NCI-H187 (cell line): ENCODE results near the gene C13orf42.

ENCODE experiments used
- DNase-seq, 2 experiments: peaks; one replicate each; lab custom pipeline; 2025; lab: John Stamatoyannopoulos, UW

The C13orf42 gene

GRCh38 chr13:51111174-51111573 lies at the start of gene C13orf42:
Gene C13orf42, minus strand, starts transcription at chr13:51111274. Its CDS starts 65 bp downstream, at chr13:51111209.
- no peak for DNase-seq

GRCh38 chr13:51158880-51159518 lies 47.9 kb upstream of the C13orf42 start:
- DNase-seq: no peak

GRCh38 chr13:51158365-51158764 lies 47.3 kb upstream of the C13orf42 start:
- no peak for DNase-seq

- DNase-seq: no peak
Measured at GRCh38 chr13:51156648-51157047, 45.6 kb upstream of the C13orf42 start.

GRCh38 chr13:51155776-51156515 lies 44.9 kb upstream of the C13orf42 start:
- no peak for DNase-seq

GRCh38 chr13:51155161-51155560 lies 44.1 kb upstream of the C13orf42 start:
- no peak for DNase-seq

GRCh38 chr13:51154029-51154555 lies 43.0 kb upstream of the C13orf42 start:
- DNase-seq: no peak

GRCh38 chr13:51153527-51153926 lies 42.5 kb upstream of the C13orf42 start:
- DNase-seq: no peak

GRCh38 chr13:51152701-51153100 lies 41.6 kb upstream of the C13orf42 start:
- no peak for DNase-seq

GRCh38 chr13:51151463-51151862 lies 40.4 kb upstream of the C13orf42 start:
- no peak for DNase-seq

- no peak for DNase-seq
Measured at GRCh38 chr13:51148952-51149573, 38.0 kb upstream of the C13orf42 start.

- DNase-seq: no peak
Measured at GRCh38 chr13:51148223-51148951, 37.3 kb upstream of the C13orf42 start.

- DNase-seq: no peak
Measured at GRCh38 chr13:51147732-51148131, 36.7 kb upstream of the C13orf42 start.

- no peak for DNase-seq
Measured at GRCh38 chr13:51146667-51147066, 35.6 kb upstream of the C13orf42 start.

- DNase-seq: no peak
Measured at GRCh38 chr13:51137250-51137649, 26.2 kb upstream of the C13orf42 start.

- DNase-seq: no peak
Measured at GRCh38 chr13:51136276-51136980, 25.4 kb upstream of the C13orf42 start.

GRCh38 chr13:51134763-51135365 lies 23.8 kb upstream of the C13orf42 start:
- DNase-seq: no peak

- no peak for DNase-seq
Measured at GRCh38 chr13:51130348-51130747, 19.3 kb upstream of the C13orf42 start.

GRCh38 chr13:51125495-51126226 lies 14.6 kb upstream of the C13orf42 start:
- peak; percentile 25 to 54 for DNase-seq

GRCh38 chr13:51122868-51123566 lies 11.9 kb upstream of the C13orf42 start:
- DNase-seq: no peak
